ENCODE data around the gene BTBD8. TPM values are rescaled to one million over a fixed set of nuclear protein-coding genes. Genes with fewer than 3 reads are reported as not detected.

The BTBD8 gene
- polyA plus RNA-seq, 1 of the 3 experiments (the other 2 are of a cell fraction) = 0.62 TPM

DNA sequence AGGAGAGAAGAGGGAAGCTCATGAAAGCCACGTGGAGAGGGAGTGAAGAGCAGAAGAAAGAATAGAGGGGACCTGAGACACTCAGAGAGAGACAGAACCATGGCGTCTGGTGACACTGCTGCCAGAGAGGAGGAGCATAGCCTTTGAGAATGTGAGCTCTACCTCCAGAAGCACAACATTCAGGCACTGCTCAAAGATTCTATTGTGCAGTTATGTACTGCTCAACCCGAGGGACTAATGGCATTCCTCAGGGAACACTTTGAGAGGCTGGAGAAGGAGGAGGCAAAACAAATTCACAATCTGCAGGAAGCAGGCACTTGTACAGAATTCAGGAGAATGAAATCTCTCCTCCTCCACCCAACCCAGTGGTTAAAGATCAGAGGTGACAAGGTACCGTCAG lies 45.1 kb downstream of the BTBD8 start:
- Histone ChIP-seq H3K4me3 (ENCODE audit: low read depth in 2 of 2, low read length in 1 of 2) (no peak overlapping the region), H2AFZ (ENCODE audit: low read depth) (no peak overlapping the region), H3K79me2 (ENCODE audit: insufficient read depth) (no peaks in the 10 kb centered on the region), H3K27ac (ENCODE audit: low read depth in 2 of 2, low read length in 1 of 2) (no peak overlapping the region), H3K9ac (no peak overlapping the region), H3K4me1 (ENCODE audit: control insufficient read depth in 1 of 2, insufficient read depth in 2 of 2, low read depth in 1 of 2, low read length in 1 of 2) (no peaks in the 10 kb centered on the region; a peak in 1 of 4 replicates), H3K27me3 (ENCODE audit: insufficient read depth) (no peaks in the 10 kb centered on the region), H4K20me1 (ENCODE audit: insufficient read depth) (no peaks in the 10 kb centered on the region), H3K9me2 (no peaks in the 10 kb centered on the region), H3K4me2 (no peak overlapping the region), H3K36me3 (replicated peaks in 1 of 2; ENCODE audit: control insufficient read depth in 1 of 2, insufficient read depth in 2 of 2, low read length in 1 of 2) (no peaks in the 10 kb centered on the region), H3K9me3 (no peaks in the 10 kb centered on the region), H3F3A (replicated peaks; ENCODE audit: insufficient read depth) (no peaks in the 10 kb centered on the region)
- ChIA-PET POLR2A (no interaction called here), CTCF (no interaction called here)
- no peak for DNase-seq
- 62% methylated on average over 4 of the region's 4 CpGs for WGBS (ENCODE audit: low lambda C conversion rate)
- TF ChIP-seq NFIC (IDR thresholded peaks at IDR 0.05; ENCODE audit: borderline replicate concordance) (no peak), GATA2 (CRISPR knock-in tag; IDR thresholded peaks at IDR 0.05) (no peak), SIN3A (IDR thresholded peaks at IDR 0.05; ENCODE audit: borderline replicate concordance, low read depth, low read length) (no peak)
- TF ChIP-seq, protein P1, sequence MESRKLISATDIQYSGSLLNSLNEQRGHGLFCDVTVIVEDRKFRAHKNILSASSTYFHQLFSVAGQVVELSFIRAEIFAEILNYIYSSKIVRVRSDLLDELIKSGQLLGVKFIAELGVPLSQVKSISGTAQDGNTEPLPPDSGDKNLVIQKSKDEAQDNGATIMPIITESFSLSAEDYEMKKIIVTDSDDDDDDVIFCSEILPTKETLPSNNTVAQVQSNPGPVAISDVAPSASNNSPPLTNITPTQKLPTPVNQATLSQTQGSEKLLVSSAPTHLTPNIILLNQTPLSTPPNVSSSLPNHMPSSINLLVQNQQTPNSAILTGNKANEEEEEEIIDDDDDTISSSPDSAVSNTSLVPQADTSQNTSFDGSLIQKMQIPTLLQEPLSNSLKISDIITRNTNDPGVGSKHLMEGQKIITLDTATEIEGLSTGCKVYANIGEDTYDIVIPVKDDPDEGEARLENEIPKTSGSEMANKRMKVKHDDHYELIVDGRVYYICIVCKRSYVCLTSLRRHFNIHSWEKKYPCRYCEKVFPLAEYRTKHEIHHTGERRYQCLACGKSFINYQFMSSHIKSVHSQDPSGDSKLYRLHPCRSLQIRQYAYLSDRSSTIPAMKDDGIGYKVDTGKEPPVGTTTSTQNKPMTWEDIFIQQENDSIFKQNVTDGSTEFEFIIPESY (IDR thresholded peaks at IDR 0.05; ENCODE audit: borderline replicate concordance, low read depth) = no peak
- TF ChIP-seq, protein P2, sequence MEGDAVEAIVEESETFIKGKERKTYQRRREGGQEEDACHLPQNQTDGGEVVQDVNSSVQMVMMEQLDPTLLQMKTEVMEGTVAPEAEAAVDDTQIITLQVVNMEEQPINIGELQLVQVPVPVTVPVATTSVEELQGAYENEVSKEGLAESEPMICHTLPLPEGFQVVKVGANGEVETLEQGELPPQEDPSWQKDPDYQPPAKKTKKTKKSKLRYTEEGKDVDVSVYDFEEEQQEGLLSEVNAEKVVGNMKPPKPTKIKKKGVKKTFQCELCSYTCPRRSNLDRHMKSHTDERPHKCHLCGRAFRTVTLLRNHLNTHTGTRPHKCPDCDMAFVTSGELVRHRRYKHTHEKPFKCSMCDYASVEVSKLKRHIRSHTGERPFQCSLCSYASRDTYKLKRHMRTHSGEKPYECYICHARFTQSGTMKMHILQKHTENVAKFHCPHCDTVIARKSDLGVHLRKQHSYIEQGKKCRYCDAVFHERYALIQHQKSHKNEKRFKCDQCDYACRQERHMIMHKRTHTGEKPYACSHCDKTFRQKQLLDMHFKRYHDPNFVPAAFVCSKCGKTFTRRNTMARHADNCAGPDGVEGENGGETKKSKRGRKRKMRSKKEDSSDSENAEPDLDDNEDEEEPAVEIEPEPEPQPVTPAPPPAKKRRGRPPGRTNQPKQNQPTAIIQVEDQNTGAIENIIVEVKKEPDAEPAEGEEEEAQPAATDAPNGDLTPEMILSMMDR (IDR thresholded peaks at IDR 0.05) = no peak

DNA sequence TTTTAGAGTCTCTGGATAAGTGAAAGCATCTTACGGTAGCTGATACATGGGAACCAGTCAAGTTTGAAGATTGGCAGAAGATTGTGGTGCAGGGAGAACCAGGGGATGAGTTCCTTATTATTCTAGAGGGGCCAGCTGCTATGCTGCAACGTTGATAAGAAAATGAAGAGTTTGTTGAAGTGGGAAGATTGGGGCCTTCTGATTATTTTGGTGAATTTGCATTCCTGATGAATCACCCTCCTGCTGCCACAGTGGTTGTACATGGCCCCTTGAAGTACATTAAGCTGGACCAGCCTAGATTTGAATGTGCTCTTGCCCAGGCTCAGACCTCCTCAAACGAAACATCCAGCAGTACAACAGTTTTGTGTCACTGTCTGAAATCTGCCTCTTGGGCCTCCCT lies 45.9 kb downstream of the BTBD8 start:
- no peaks in the 10 kb centered on the region for H3K36me3 ChIP-seq (replicated peaks in 1 of 2; ENCODE audit: control insufficient read depth in 1 of 2, insufficient read depth in 2 of 2, low read length in 1 of 2)
- H3K79me2 ChIP-seq (ENCODE audit: insufficient read depth) = no peaks in the 10 kb centered on the region
- ChIA-PET POLR2A (no interaction called here), CTCF (no interaction called here)
- H3K9ac ChIP-seq = no peak overlapping the region
- no peak overlapping the region for H3K4me2 ChIP-seq
- WGBS (ENCODE audit: low lambda C conversion rate) = 60% methylated on average over 3 of the region's 3 CpGs
- H3K27me3 ChIP-seq (ENCODE audit: insufficient read depth) = no peaks in the 10 kb centered on the region
- no peak overlapping the region for H3K27ac ChIP-seq (ENCODE audit: low read depth in 2 of 2, low read length in 1 of 2)
- no peak overlapping the region for H2AFZ ChIP-seq (ENCODE audit: low read depth)
- TF ChIP-seq RFX5 (IDR thresholded peaks at IDR 0.05; ENCODE audit: low read length) (no peak), FOSL2 (IDR thresholded peaks at IDR 0.05; ENCODE audit: borderline replicate concordance, low read depth) (no peak), FOXJ3 (CRISPR knock-in tag; IDR thresholded peaks at IDR 0.05) (no peak), TEAD4 (IDR thresholded peaks at IDR 0.05; ENCODE audit: borderline replicate concordance, insufficient read depth) (no peak), NRF1 (IDR thresholded peaks at IDR 0.05; ENCODE audit: low read depth, low read length) (no peak), EP300 (IDR thresholded peaks at IDR 0.05; ENCODE audit: borderline replicate concordance in 1 of 2, low read depth in 1 of 2, low read length in 1 of 2) (no peak)
- TF ChIP-seq, protein P3, sequence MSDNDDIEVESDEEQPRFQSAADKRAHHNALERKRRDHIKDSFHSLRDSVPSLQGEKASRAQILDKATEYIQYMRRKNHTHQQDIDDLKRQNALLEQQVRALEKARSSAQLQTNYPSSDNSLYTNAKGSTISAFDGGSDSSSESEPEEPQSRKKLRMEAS (IDR thresholded peaks at IDR 0.05; ENCODE audit: low read depth) = no peak
- TF ChIP-seq, protein P4, sequence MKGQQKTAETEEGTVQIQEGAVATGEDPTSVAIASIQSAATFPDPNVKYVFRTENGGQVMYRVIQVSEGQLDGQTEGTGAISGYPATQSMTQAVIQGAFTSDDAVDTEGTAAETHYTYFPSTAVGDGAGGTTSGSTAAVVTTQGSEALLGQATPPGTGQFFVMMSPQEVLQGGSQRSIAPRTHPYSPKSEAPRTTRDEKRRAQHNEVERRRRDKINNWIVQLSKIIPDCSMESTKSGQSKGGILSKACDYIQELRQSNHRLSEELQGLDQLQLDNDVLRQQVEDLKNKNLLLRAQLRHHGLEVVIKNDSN (IDR thresholded peaks at IDR 0.05; ENCODE audit: borderline replicate concordance, low read depth) = no peak
- H3K4me1 ChIP-seq (ENCODE audit: control insufficient read depth in 1 of 2, insufficient read depth in 2 of 2, low read depth in 1 of 2, low read length in 1 of 2) = no peaks in the 10 kb centered on the region; a peak in 1 of 4 replicates
- H3F3A ChIP-seq (replicated peaks; ENCODE audit: insufficient read depth) = no peaks in the 10 kb centered on the region
- no peak for DNase-seq
- H3K9me2 ChIP-seq = no peaks in the 10 kb centered on the region
- no peaks in the 10 kb centered on the region for H4K20me1 ChIP-seq (ENCODE audit: insufficient read depth)
- H3K4me3 ChIP-seq (ENCODE audit: low read depth in 2 of 2, low read length in 1 of 2) = no peak overlapping the region
- no peaks in the 10 kb centered on the region for H3K9me3 ChIP-seq

Measured in SK-N-SH (cell line).